GM12873 (cell line): ENCODE results near the gene ACSL3.

Experiments used
- CTCF ChIP-seq: IDR thresholded peaks from 2 replicates; pipeline ENCODE4 v1.5.1; 2012; ENCODE audit warnings: low read depth, mild to moderate bottlenecking, moderate library complexity, low read length, control low read depth; ENCODE audit not compliant: insufficient read depth; ENCODE audit errors: missing control alignments

The ACSL3 gene

GRCh38 chr2:222916229-222917197, 55.7 kb downstream of the ACSL3 start:
- TF ChIP-seq CTCF, result no peak

GRCh38 chr2:222919841-222920526, 59.1 kb downstream of the ACSL3 start:
- TF ChIP-seq CTCF, result no peak

DNA sequence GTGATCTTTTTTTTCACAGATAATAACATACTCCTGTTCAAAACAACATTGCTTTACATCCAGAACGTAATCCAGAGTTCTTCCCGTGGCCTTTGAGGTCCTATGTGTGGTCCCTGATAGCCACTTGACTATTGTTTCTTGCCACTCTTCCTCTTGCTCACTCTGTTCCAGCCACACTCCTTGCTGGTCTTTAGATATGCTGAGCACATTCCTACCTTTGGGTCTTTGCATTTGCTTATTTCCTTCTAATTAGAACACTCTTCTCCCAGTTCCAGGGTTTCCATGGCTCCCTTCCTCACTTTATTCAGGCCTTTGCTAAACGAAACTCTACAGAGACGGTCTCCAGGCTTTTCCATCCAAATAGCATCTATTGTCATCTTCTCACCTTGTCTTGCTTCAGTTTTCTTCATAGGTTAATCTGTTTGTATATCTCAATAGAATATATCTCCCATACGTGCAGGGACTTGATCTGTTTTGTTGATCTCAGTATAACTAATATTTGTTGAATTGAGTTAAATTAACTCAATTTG, 59.9 kb downstream of the ACSL3 start:
- no peak for TF ChIP-seq CTCF

DNA sequence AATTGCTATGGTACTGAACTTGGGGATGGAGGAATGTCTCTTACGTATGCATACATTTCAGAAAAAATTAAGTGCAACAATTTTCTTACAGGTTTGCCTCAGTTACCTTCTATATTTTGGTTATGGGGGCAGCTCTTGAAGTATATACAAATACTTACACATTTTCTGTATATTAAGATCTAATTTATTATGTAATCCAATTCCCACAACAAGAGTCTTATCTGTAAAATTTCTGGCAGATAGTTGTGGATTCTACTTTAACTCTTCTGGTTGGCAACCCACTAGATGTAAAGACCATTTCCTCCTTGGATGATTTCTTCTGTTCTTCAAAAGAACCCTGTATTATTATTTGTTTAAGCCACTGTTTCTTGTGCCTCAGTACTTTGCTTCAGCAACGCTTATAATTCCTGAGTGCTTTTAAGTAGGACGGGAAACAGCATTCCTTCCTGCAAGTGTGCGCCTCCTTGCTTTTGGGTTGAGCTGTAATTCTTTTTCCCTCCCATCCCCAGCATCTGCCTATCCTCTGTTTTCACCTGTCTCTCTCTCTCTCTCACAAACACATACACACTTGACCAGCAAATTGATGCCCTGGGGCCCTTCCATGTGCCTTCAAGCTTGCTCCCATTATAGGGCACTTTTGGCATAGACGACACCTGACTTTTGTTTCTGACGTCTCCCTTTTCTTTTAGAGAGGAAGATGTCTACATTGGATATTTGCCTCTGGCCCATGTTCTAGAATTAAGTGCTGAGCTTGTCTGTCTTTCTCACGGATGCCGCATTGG, 61.4 kb downstream of the ACSL3 start:
- no peak for TF ChIP-seq CTCF

- TF ChIP-seq CTCF, result no peak
Measured at GRCh38 chr2:222926915-222927314, 66.1 kb downstream of the ACSL3 start.

- no peak for TF ChIP-seq CTCF
Measured at GRCh38 chr2:222927600-222927999, 66.8 kb downstream of the ACSL3 start.
